NCI-H1092 (cell line): Measurements from ENCODE around the gene TMTC2.
"Not testable (repeated sequence)": the region's sequence is repeated elsewhere in the genome, so short reads cannot be mapped to it uniquely, and the experiment has no call there.

Experiments
- DNase-seq: peaks from one replicate; lab custom pipeline; 2025; lab: John Stamatoyannopoulos, UW

The TMTC2 gene

GRCh38 chr12:83077041-83077440, 390.3 kb downstream of the TMTC2 start:
- DNase-seq = no peak

GRCh38 chr12:83082690-83083276, 396.1 kb downstream of the TMTC2 start:
- DNase-seq = no peak

GRCh38 chr12:83083616-83084015, 396.9 kb downstream of the TMTC2 start:
- no peak for DNase-seq

- no peak for DNase-seq
These were observed 398.0 kb downstream of the TMTC2 start for GRCh38 chr12:83084516-83085234.

- no peak for DNase-seq
These were observed 399.3 kb downstream of the TMTC2 start for GRCh38 chr12:83086023-83086422.

- DNase-seq = no peak
These were observed 402.9 kb downstream of the TMTC2 start for GRCh38 chr12:83089575-83089974.

GRCh38 chr12:83092129-83092528, 405.4 kb downstream of the TMTC2 start:
- DNase-seq = no peak

GRCh38 chr12:83092606-83093005, 405.9 kb downstream of the TMTC2 start:
- DNase-seq = no peak

GRCh38 chr12:83093426-83093825, 406.7 kb downstream of the TMTC2 start:
- DNase-seq = no peak

- DNase-seq = no peak
These were observed 411.1 kb downstream of the TMTC2 start for GRCh38 chr12:83097643-83098342.

GRCh38 chr12:83099436-83099835, 412.7 kb downstream of the TMTC2 start:
- no peak for DNase-seq

- DNase-seq = no peak
These were observed 415.8 kb downstream of the TMTC2 start for GRCh38 chr12:83102499-83102898.

- no peak for DNase-seq
These were observed 420.2 kb downstream of the TMTC2 start for GRCh38 chr12:83106873-83107272.

GRCh38 chr12:83110424-83110823, 423.7 kb downstream of the TMTC2 start:
- no peak for DNase-seq

GRCh38 chr12:83113945-83114344, 427.2 kb downstream of the TMTC2 start:
- DNase-seq = no peak

GRCh38 chr12:83114966-83115365, 428.3 kb downstream of the TMTC2 start:
- no peak for DNase-seq

- not testable (repeated sequence) for DNase-seq
These were observed 431.2 kb downstream of the TMTC2 start for GRCh38 chr12:83117926-83118325.

- no peak for DNase-seq
These were observed 435.4 kb downstream of the TMTC2 start for GRCh38 chr12:83121897-83122622.

GRCh38 chr12:83122623-83122934, 435.9 kb downstream of the TMTC2 start:
- DNase-seq = no peak

- DNase-seq = no peak
These were observed 436.3 kb downstream of the TMTC2 start for GRCh38 chr12:83123039-83123438.

GRCh38 chr12:83128540-83128939, 441.8 kb downstream of the TMTC2 start:
- DNase-seq = no peak

- DNase-seq = no peak
These were observed 443.5 kb downstream of the TMTC2 start for GRCh38 chr12:83130178-83130577.

- no peak for DNase-seq
These were observed 445.7 kb downstream of the TMTC2 start for GRCh38 chr12:83132360-83132759.
